ENCODE measurements around the gene PDLIM5.
A peak's percentile ranks its signal among the peaks of the same experiment; 100 is the strongest.

Gene PDLIM5

DNA sequence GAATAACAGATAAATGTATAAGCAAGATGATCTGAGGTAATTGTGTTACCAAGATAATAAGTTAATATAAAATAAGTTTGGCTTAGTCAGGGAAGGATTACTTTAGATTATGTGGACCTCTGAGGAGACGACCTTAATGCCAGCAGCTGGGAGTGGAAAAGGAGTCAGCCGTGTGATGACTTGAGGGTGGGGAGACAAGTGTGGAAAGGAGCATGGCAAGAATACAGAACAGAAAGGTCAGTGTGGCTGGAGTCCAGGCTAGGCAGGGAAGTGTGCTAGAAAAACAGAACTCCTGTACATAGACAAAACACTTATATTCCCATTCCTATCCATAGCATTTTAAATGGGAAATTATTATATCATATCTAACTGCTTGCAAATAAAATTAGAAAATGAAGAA is 138.8 kb downstream of the PDLIM5 start:
- H3K27ac ChIP-seq: no peak overlapping the region
- in situ Hi-C loops (cut with HindIII; ENCODE audit: low pct_ligation_motif_present, low sequenced_read_pairs): no loop called here
- H3K4me3 ChIP-seq (ENCODE audit: low read depth, low read length): no peak overlapping the region
- peaks cover 60% of the 10 kb centered on the region for H3K36me3 ChIP-seq (replicated peaks)
- TF ChIP-seq, protein P1, sequence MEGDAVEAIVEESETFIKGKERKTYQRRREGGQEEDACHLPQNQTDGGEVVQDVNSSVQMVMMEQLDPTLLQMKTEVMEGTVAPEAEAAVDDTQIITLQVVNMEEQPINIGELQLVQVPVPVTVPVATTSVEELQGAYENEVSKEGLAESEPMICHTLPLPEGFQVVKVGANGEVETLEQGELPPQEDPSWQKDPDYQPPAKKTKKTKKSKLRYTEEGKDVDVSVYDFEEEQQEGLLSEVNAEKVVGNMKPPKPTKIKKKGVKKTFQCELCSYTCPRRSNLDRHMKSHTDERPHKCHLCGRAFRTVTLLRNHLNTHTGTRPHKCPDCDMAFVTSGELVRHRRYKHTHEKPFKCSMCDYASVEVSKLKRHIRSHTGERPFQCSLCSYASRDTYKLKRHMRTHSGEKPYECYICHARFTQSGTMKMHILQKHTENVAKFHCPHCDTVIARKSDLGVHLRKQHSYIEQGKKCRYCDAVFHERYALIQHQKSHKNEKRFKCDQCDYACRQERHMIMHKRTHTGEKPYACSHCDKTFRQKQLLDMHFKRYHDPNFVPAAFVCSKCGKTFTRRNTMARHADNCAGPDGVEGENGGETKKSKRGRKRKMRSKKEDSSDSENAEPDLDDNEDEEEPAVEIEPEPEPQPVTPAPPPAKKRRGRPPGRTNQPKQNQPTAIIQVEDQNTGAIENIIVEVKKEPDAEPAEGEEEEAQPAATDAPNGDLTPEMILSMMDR (IDR thresholded peaks at IDR 0.05; ENCODE audit: low read depth, low read length, missing control alignments): no peak
- H3K27me3 ChIP-seq (replicated peaks): no peaks in the 10 kb centered on the region
- no peak for DNase-seq

DNA sequence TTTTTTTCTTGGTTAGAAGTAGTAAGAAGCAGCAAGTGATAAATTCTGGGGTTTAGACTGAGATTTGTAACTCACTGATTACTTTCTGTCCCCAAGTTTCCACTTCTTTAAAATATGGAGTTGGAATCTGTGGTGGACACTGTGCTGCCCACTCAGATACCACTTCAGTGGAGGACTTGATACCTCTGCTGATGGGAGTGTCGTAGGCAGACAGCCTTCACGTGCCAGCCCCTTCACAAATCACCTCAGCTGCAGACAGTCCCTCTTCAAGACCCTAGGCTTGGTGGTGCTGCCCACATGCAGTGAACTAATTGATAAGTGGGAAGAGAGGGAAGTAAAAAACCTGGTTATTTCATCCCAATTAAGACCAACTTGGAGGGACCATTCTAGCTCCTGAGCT is 139.5 kb downstream of the PDLIM5 start:
- no peak for DNase-seq
- TF ChIP-seq, protein P1 (IDR thresholded peaks at IDR 0.05; ENCODE audit: low read depth, low read length, missing control alignments): no peak
- peaks cover 54% of the 10 kb centered on the region for H3K36me3 ChIP-seq (replicated peaks)
- H3K27me3 ChIP-seq (replicated peaks): no peaks in the 10 kb centered on the region
- in situ Hi-C loops (cut with HindIII; ENCODE audit: low pct_ligation_motif_present, low sequenced_read_pairs): no loop called here
- H3K27ac ChIP-seq: no peak overlapping the region
- no peak overlapping the region for H3K4me3 ChIP-seq (ENCODE audit: low read depth, low read length)

DNA sequence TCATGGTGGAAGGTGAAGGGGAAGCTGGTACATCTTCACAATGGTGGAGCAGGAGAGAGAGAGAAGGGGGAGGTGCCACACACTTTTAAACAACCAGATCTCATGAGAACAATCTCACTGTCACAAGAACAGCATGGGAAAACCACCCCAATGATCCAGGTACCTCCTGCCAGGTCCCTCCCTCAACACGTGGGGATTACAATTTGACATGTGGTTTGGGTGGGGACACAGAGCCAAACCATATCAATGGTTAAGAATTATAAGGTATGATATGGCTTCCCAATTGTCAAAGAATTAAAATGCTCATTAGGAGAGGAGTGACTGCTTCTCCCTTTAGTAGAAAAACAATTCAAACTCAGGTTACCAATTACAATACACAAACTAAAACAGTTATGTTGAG is 143.3 kb downstream of the PDLIM5 start:
- TF ChIP-seq, protein P1 (IDR thresholded peaks at IDR 0.05; ENCODE audit: low read depth, low read length, missing control alignments): no peak
- no peak overlapping the region for H3K4me3 ChIP-seq (ENCODE audit: low read depth, low read length)
- DNase-seq: no peak
- H3K27ac ChIP-seq: no peak overlapping the region
- H3K27me3 ChIP-seq (replicated peaks): no peaks in the 10 kb centered on the region
- peaks cover 56% of the 10 kb centered on the region for H3K36me3 ChIP-seq (replicated peaks)
- in situ Hi-C loops (cut with HindIII; ENCODE audit: low pct_ligation_motif_present, low sequenced_read_pairs): no loop called here

DNA sequence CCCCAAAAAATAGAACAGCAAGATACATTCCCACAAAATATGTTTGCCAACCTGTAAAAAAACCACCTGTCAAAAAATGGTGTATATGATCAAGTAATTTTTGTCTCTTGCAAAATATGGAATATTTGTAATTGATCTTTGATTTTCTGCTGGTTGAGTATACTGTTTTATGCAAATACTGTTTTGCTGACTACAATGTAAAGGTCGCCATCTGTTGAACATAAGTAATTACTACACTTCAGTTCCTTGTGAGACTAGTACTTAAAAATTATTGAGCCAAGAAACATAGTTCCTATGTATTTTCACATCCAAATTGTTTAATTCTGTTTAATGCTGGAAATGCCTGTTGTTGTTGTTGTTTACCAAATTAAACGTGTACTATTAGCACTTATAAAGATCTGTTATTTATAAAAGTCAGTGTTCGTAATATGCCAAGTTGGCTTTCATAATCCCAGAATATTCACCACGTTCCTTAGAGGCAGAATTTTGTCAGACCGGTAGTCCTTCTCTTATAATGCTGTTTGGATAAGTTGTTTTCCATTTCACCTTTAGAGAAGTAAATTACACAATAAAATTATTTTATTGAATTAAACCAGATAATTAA is 144.2 kb downstream of the PDLIM5 start:
- peaks cover 49% of the 10 kb centered on the region for H3K36me3 ChIP-seq (replicated peaks)
- no peak for DNase-seq
- TF ChIP-seq, protein P1 (IDR thresholded peaks at IDR 0.05; ENCODE audit: low read depth, low read length, missing control alignments): peak; percentile 24
- in situ Hi-C loops (cut with HindIII; ENCODE audit: low pct_ligation_motif_present, low sequenced_read_pairs): no loop called here
- no peak overlapping the region for H3K27ac ChIP-seq
- H3K27me3 ChIP-seq (replicated peaks): no peaks in the 10 kb centered on the region
- no peak overlapping the region for H3K4me3 ChIP-seq (ENCODE audit: low read depth, low read length)

DNA sequence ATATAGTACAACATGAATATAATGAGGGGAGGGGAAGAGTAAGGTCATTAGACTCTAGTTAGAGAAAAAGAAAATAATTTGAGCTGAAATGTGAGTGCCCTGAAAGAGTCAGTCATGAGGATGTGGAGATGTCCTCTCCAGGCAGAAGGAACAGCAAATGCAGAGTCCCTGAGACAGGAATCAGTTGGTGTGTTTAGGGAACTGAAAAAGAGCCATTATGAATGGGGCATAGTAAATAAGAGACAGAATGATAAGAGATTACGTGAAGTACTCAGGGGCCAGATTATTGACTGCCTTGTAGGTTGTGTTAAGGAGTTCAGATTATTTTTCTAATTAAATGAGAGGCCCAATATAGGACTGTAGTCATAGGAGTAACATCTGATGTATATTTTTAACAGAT is 147.0 kb downstream of the PDLIM5 start:
- H3K4me3 ChIP-seq (ENCODE audit: low read depth, low read length): no peak overlapping the region

More for the DNA sequence above, 147.0 kb downstream of the PDLIM5 start:
- H3K27me3 ChIP-seq (replicated peaks): no peaks in the 10 kb centered on the region
- TF ChIP-seq, protein P1 (IDR thresholded peaks at IDR 0.05; ENCODE audit: low read depth, low read length, missing control alignments): no peak
- no peak overlapping the region for H3K27ac ChIP-seq
- no peak for DNase-seq
- in situ Hi-C loops (cut with HindIII; ENCODE audit: low pct_ligation_motif_present, low sequenced_read_pairs): no loop called here
- peaks cover 26% of the 10 kb centered on the region for H3K36me3 ChIP-seq (replicated peaks)
